Loucy (cell line): ENCODE data around the gene EXOC5.

Source experiments
- H2AFZ ChIP-seq: fragments of 200-600 bp; sonication (generic); 2 replicates; pipeline ENCODE4 v1.6.0; 2016; ENCODE audit warnings: antibody characterized with exemption, mild to moderate bottlenecking, low read length, moderate library complexity
- H3F3A ChIP-seq: fragments of 200-600 bp; 2 replicates; pipeline ENCODE4 v1.6.0; 2016; ENCODE audit warnings: antibody characterized with exemption, low read depth, mild to moderate bottlenecking
- H3K27me3 ChIP-seq: fragments of 200-600 bp; sonication (generic); 2 replicates; pipeline ENCODE4 v1.6.1; 2014; ENCODE audit warnings: low read length, mild to moderate bottlenecking; ENCODE audit not compliant: insufficient read depth, poor library complexity, severe bottlenecking
- H3K36me3 ChIP-seq: fragments of 200-600 bp; sonication (generic); 2 replicates; pipeline ENCODE4 v1.6.1; 2016; ENCODE audit warnings: low read length; ENCODE audit not compliant: insufficient read depth
- H3K4me1 ChIP-seq: fragments of 200-600 bp; sonication (generic); 2 replicates; pipeline ENCODE4 v1.5.1; 2014; ENCODE audit warnings: low read length, mild to moderate bottlenecking; ENCODE audit not compliant: insufficient read depth, poor library complexity, severe bottlenecking
- H3K4me2 ChIP-seq: fragments of 200-600 bp; sonication (generic); 2 replicates; pipeline ENCODE4 v1.6.0; 2014; ENCODE audit warnings: antibody characterized with exemption, low read length, low read depth, mild to moderate bottlenecking; ENCODE audit not compliant: poor library complexity, severe bottlenecking
- H3K4me3 ChIP-seq: fragments of 200-600 bp; sonication (generic); 2 replicates; pipeline ENCODE4 v1.5.1; 2014; ENCODE audit warnings: low read length, mild to moderate bottlenecking, mixed read lengths; ENCODE audit not compliant: poor library complexity, severe bottlenecking
- H3K79me2 ChIP-seq: fragments of 200-600 bp; sonication (generic); 2 replicates; pipeline ENCODE4 v1.6.1; 2014; ENCODE audit warnings: low read length; ENCODE audit not compliant: insufficient read depth
- H3K9ac ChIP-seq: fragments of 200-600 bp; sonication (generic); 2 replicates; pipeline ENCODE4 v1.6.0; 2014; ENCODE audit warnings: mild to moderate bottlenecking, low read depth, low read length, moderate library complexity; ENCODE audit not compliant: poor library complexity, severe bottlenecking
- H3K9me2 ChIP-seq: fragments of 200-600 bp; sonication (generic); replicated peaks from 2 replicates; pipeline ENCODE4 v1.6.1; 2016; ENCODE audit warnings: low read depth, low read length, mixed read lengths
- H3K9me3 ChIP-seq: fragments of 200-600 bp; sonication (generic); 2 replicates; pipeline ENCODE4 v1.6.1; 2014; ENCODE audit warnings: mild to moderate bottlenecking, antibody characterized with exemption, low read length, low read depth; ENCODE audit not compliant: insufficient read depth
- H4K20me1 ChIP-seq: fragments of 200-600 bp; sonication (generic); 2 replicates; pipeline ENCODE4 v1.6.0; 2014; ENCODE audit warnings: antibody characterized with exemption, low read length, mild to moderate bottlenecking; ENCODE audit not compliant: insufficient read depth, poor library complexity, severe bottlenecking
- EZH2phosphoT487 ChIP-seq: fragments of 200-600 bp; IDR thresholded peaks from 2 replicates; pipeline ENCODE4 v1.6.1; 2018; ENCODE audit warnings: antibody characterized with exemption, mild to moderate bottlenecking, moderate library complexity, borderline replicate concordance
- TF ChIP-seq, protein P1 (sequence below): fragments of 200-600 bp; sonication (generic); conservative IDR thresholded peaks from 2 replicates; pipeline ENCODE4 v1.5.1; 2014; ENCODE audit warnings: mild to moderate bottlenecking, antibody characterized with exemption, low read length

Gene EXOC5

DNA sequence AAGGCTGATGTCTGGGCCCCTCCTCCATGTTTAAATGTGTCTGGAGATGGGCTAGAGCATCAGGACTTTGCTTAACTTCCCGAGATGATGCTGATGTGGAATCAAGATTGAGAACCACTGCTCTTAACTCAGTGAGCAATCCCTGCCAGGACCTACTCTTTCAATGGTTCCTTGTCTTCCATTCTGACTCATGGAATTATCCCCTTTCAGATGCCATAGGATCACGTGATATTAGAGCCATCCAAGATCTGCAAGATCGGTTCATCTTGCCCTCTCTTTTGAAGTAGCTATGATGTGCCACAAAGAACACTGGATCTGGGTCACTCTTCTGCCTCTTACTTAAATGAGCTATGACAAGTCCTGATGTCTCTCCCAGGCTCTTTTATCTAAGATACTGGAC is 96.8 kb downstream of the EXOC5 start:
- no peak overlapping the region for H3K9ac ChIP-seq
- no peaks in the 10 kb centered on the region for H3F3A ChIP-seq
- H3K36me3 ChIP-seq, result no peaks in the 10 kb centered on the region
- no peak overlapping the region for H3K4me2 ChIP-seq
- TF ChIP-seq, protein P1, sequence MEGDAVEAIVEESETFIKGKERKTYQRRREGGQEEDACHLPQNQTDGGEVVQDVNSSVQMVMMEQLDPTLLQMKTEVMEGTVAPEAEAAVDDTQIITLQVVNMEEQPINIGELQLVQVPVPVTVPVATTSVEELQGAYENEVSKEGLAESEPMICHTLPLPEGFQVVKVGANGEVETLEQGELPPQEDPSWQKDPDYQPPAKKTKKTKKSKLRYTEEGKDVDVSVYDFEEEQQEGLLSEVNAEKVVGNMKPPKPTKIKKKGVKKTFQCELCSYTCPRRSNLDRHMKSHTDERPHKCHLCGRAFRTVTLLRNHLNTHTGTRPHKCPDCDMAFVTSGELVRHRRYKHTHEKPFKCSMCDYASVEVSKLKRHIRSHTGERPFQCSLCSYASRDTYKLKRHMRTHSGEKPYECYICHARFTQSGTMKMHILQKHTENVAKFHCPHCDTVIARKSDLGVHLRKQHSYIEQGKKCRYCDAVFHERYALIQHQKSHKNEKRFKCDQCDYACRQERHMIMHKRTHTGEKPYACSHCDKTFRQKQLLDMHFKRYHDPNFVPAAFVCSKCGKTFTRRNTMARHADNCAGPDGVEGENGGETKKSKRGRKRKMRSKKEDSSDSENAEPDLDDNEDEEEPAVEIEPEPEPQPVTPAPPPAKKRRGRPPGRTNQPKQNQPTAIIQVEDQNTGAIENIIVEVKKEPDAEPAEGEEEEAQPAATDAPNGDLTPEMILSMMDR, result no peak
- TF ChIP-seq EZH2phosphoT487, result no peak
- no peaks in the 10 kb centered on the region for H3K4me1 ChIP-seq
- H3K4me3 ChIP-seq, result no peak overlapping the region
- H3K27me3 ChIP-seq, result no peaks in the 10 kb centered on the region
- H3K9me2 ChIP-seq, result no peaks in the 10 kb centered on the region
- H3K79me2 ChIP-seq, result no peaks in the 10 kb centered on the region
- no peak overlapping the region for H2AFZ ChIP-seq
- H3K9me3 ChIP-seq, result no peaks in the 10 kb centered on the region
- no peaks in the 10 kb centered on the region for H4K20me1 ChIP-seq

DNA sequence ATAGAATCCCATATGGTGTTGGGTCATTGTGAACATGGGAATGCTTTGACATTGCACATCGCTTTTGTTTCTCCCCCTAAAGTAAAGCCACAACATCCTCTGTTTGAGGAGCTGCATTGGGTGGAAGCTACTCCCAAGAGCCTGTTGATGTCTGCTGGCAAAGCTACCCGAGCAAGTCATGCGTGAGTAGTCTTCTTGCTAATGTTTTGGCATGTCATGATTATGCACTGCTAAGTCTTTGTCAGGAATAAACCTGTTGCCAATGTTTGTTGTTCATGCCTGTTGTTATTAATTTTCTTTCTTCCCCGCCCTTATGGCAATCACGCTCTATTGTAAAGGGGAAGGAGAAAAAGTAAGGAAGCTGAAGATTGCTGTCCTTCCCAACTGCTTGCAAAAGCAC is 97.3 kb downstream of the EXOC5 start:
- H3K27me3 ChIP-seq, result no peaks in the 10 kb centered on the region
- no peaks in the 10 kb centered on the region for H3K9me3 ChIP-seq
- H3K36me3 ChIP-seq, result no peaks in the 10 kb centered on the region
- TF ChIP-seq, protein P1, result no peak
- TF ChIP-seq EZH2phosphoT487, result no peak
- no peaks in the 10 kb centered on the region for H3K4me1 ChIP-seq
- H3K79me2 ChIP-seq, result no peaks in the 10 kb centered on the region
- no peak overlapping the region for H3K4me2 ChIP-seq
- no peaks in the 10 kb centered on the region for H3F3A ChIP-seq
- no peak overlapping the region for H2AFZ ChIP-seq
- no peaks in the 10 kb centered on the region for H4K20me1 ChIP-seq
- H3K4me3 ChIP-seq, result no peak overlapping the region
- no peak overlapping the region for H3K9ac ChIP-seq
- no peaks in the 10 kb centered on the region for H3K9me2 ChIP-seq

DNA sequence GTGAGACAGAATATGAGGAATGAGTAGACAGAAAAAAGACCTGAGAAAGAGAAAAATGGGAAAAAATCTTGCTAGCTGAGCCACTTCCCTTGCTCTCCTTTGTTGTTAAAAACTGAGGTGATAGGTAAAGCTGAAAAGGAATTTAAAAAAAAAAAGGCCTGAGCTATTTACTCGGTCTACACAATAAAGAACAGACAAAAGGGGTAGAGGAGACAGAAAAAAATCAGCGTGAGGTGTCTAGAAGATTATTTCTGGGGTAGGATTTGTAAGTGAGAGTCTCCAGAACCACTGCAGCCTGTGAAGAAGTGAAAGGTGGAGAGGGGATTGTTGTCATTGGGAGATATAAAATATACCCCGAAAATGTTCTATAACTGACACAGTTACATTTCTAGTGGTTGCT is 98.8 kb downstream of the EXOC5 start:
- H3K4me2 ChIP-seq, result no peak overlapping the region
- H3K9me2 ChIP-seq, result no peaks in the 10 kb centered on the region
- H3F3A ChIP-seq, result no peaks in the 10 kb centered on the region
- H2AFZ ChIP-seq, result no peak overlapping the region
- no peaks in the 10 kb centered on the region for H4K20me1 ChIP-seq
- H3K27me3 ChIP-seq, result no peaks in the 10 kb centered on the region
- no peaks in the 10 kb centered on the region for H3K79me2 ChIP-seq
- no peaks in the 10 kb centered on the region for H3K4me1 ChIP-seq
- no peaks in the 10 kb centered on the region for H3K9me3 ChIP-seq
- TF ChIP-seq, protein P1, result no peak
- no peak for TF ChIP-seq EZH2phosphoT487
- H3K9ac ChIP-seq, result no peak overlapping the region
- H3K36me3 ChIP-seq, result no peaks in the 10 kb centered on the region
- no peak overlapping the region for H3K4me3 ChIP-seq
